ENCODE results near the gene HK2.

HK2 gene

GRCh38 chr2:74922592-74923227, 88.8 kb downstream of the HK2 start:
- no peak for DNase-seq (ENCODE audit: low read depth)
- H3K4me3 ChIP-seq (ENCODE audit: low read depth, low read length), result no peak overlapping the region
- TF ChIP-seq CTCF (IDR thresholded peaks at IDR 0.05; ENCODE audit: insufficient read depth, low read depth, low read length, missing control alignments), result no peak

GRCh38 chr2:74924463-74925265, 90.7 kb downstream of the HK2 start:
- H3K4me3 ChIP-seq (ENCODE audit: low read depth, low read length), result no peak overlapping the region
- no peak for DNase-seq (ENCODE audit: low read depth)
- TF ChIP-seq CTCF (IDR thresholded peaks at IDR 0.05; ENCODE audit: insufficient read depth, low read depth, low read length, missing control alignments), result no peak

- DNase-seq (ENCODE audit: low read depth), result no peak
- no peak for TF ChIP-seq CTCF (IDR thresholded peaks at IDR 0.05; ENCODE audit: insufficient read depth, low read depth, low read length, missing control alignments)
- H3K4me3 ChIP-seq (ENCODE audit: low read depth, low read length), result no peak overlapping the region
Observed at GRCh38 chr2:74925361-74925786, 91.4 kb downstream of the HK2 start.

- TF ChIP-seq CTCF (IDR thresholded peaks at IDR 0.05; ENCODE audit: insufficient read depth, low read depth, low read length, missing control alignments), result no peak
- H3K4me3 ChIP-seq (ENCODE audit: low read depth, low read length), result no peak overlapping the region
- DNase-seq (ENCODE audit: low read depth), result no peak
Observed at GRCh38 chr2:74927621-74928020, 93.7 kb downstream of the HK2 start.

GRCh38 chr2:74930811-74931486, 97.0 kb downstream of the HK2 start:
- DNase-seq (ENCODE audit: low read depth), result no peak
- TF ChIP-seq CTCF (IDR thresholded peaks at IDR 0.05; ENCODE audit: insufficient read depth, low read depth, low read length, missing control alignments), result no peak

GRCh38 chr2:74931940-74932339, 98.0 kb downstream of the HK2 start:
- no peak overlapping the region for H3K4me3 ChIP-seq (ENCODE audit: low read depth, low read length)
- TF ChIP-seq CTCF (IDR thresholded peaks at IDR 0.05; ENCODE audit: insufficient read depth, low read depth, low read length, missing control alignments), result no peak
- DNase-seq (ENCODE audit: low read depth), result no peak

More at GRCh38 chr2:74930811-74931486, 97.0 kb downstream of the HK2 start:
- H3K4me3 ChIP-seq (ENCODE audit: low read depth, low read length), result no peak overlapping the region
